Hepatocyte (in vitro differentiated cells): ENCODE results near the gene COQ8B. TPM values are rescaled to one million over a fixed set of nuclear protein-coding genes. Genes with fewer than 3 reads are reported as not detected.

Experiments used
- DNase-seq: peaks from one replicate; pipeline ENCODE4 v3.0.0-alpha.2; 2016; ENCODE audit warnings: low spot score
- H2AFZ ChIP-seq: fragments of 200-600 bp; sonication (generic); 2 replicates; pipeline ENCODE4 v1.6.0; 2016; ENCODE audit warnings: antibody characterized with exemption, mild to moderate bottlenecking
- H3K27ac ChIP-seq: fragments of 200-600 bp; sonication (generic); 2 replicates; pipeline ENCODE4 v1.5.1; 2016; ENCODE audit warnings: mild to moderate bottlenecking
- H3K27me3 ChIP-seq: fragments of 200-600 bp; sonication (generic); 2 replicates; pipeline ENCODE4 v1.6.1; 2016
- H3K36me3 ChIP-seq: fragments of 200-600 bp; sonication (generic); replicated peaks from 2 replicates; pipeline ENCODE4 v1.5.1; 2016; ENCODE audit warnings: low read depth; ENCODE audit not compliant: insufficient read depth
- H3K4me1 ChIP-seq: fragments of 200-600 bp; sonication (generic); 2 replicates; pipeline ENCODE4 v1.5.1; 2016; ENCODE audit warnings: mild to moderate bottlenecking, moderate library complexity; ENCODE audit not compliant: insufficient read depth
- H3K4me2 ChIP-seq: fragments of 200-600 bp; sonication (generic); 2 replicates; pipeline ENCODE4 v1.6.0; 2016
- H3K4me3 ChIP-seq: fragments of 200-600 bp; sonication (generic); 2 replicates; pipeline ENCODE4 v1.5.1; 2016; ENCODE audit warnings: mild to moderate bottlenecking
- H3K79me2 ChIP-seq: fragments of 200-600 bp; sonication (generic); 2 replicates; pipeline ENCODE4 v1.6.0; 2017; ENCODE audit warnings: mild to moderate bottlenecking
- H3K9me2 ChIP-seq: fragments of 200-600 bp; sonication (generic); replicated peaks from 2 replicates; pipeline ENCODE4 v1.6.0; 2017; ENCODE audit warnings: mild to moderate bottlenecking; ENCODE audit not compliant: insufficient read depth
- H3K9me3 ChIP-seq: fragments of 200-600 bp; sonication (generic); 2 replicates; pipeline ENCODE4 v1.5.1; 2016; ENCODE audit warnings: low read depth, mild to moderate bottlenecking
- H4K20me1 ChIP-seq: fragments of 200-600 bp; sonication (generic); 2 replicates; pipeline ENCODE4 v1.6.0; 2016; ENCODE audit warnings: mild to moderate bottlenecking; ENCODE audit not compliant: insufficient read depth, poor library complexity, severe bottlenecking
- CTCF ChIP-seq: fragments of 200-600 bp; sonication (generic); IDR thresholded peaks from 2 replicates; pipeline ENCODE4 v1.5.1; 2016; ENCODE audit warnings: antibody characterized with exemption, mild to moderate bottlenecking; ENCODE audit not compliant: poor library complexity
- EZH2 ChIP-seq: fragments of 200-600 bp; sonication (generic); IDR thresholded peaks from 2 replicates; pipeline ENCODE4 v1.6.1; 2016; ENCODE audit warnings: antibody characterized with exemption, mild to moderate bottlenecking, borderline replicate concordance
- EZH2phosphoT487 ChIP-seq: fragments of 200-600 bp; sonication (generic); IDR thresholded peaks from one replicate; pipeline ENCODE4 v1.6.1; 2018; ENCODE audit warnings: antibody characterized with exemption, mild to moderate bottlenecking, low read depth, moderate library complexity; ENCODE audit not compliant: unreplicated experiment, severe bottlenecking
- WGBS: methylation state at CpG from one replicate; pipeline ENCODE4 v1.1.6; 2016; ENCODE audit warnings: low lambda C conversion rate; ENCODE audit errors: missing lambda C conversion rate; 5-methylcytosine and 5-hydroxymethylcytosine counted together
- polyA plus RNA-seq: library from polyadenylated mRNA; unstranded; fragments of >200 nt; fragmentation: Nextera tagmentation; extraction: Ambion mirVana; gene quantifications from 2 replicates; pipeline ENCODE4 v1.2.1, GENCODE V29; 2016
- total RNA-seq: library from RNA; depleted of rRNA; stranded (reverse); fragments of >200 nt; gene quantifications from 2 replicates; pipeline ENCODE4 v1.2.3, GENCODE V29; 2014

Gene COQ8B
- total and polyA plus RNA-seq, 2 experiments from 2014 or later, result 40.2 to 49.2 TPM

- H3K4me3 ChIP-seq, result no peak overlapping the region
- no peaks in the 10 kb centered on the region for H3K9me2 ChIP-seq
- H3K79me2 ChIP-seq, result peaks cover 20% of the 10 kb centered on the region
- H3K27ac ChIP-seq, result no peak overlapping the region
- no peak overlapping the region for H3K4me2 ChIP-seq
- peaks cover 5% of the 10 kb centered on the region for H3K4me1 ChIP-seq
- no peak for DNase-seq
- H4K20me1 ChIP-seq, result no peaks in the 10 kb centered on the region
- no peaks in the 10 kb centered on the region for H3K27me3 ChIP-seq
- no peaks in the 10 kb centered on the region for H3K9me3 ChIP-seq
- WGBS, result 92% methylated on average over 11 of the region's 11 CpGs
- TF ChIP-seq CTCF (no peak), EZH2phosphoT487 (no peak), EZH2 (no peak)
- H3K36me3 ChIP-seq, result no peaks in the 10 kb centered on the region
- no peak overlapping the region for H2AFZ ChIP-seq
Observed at GRCh38 chr19:40693150-40693788, 23.4 kb downstream of the COQ8B start.

GRCh38 chr19:40692212-40692551 lies 24.5 kb downstream of the COQ8B start:
- no peaks in the 10 kb centered on the region for H3K27me3 ChIP-seq
- WGBS, result 89% methylated on average over 14 of the region's 14 CpGs
- no peaks in the 10 kb centered on the region for H3K9me3 ChIP-seq
- no peak for TF ChIP-seq EZH2
- no peak for TF ChIP-seq EZH2phosphoT487
- no peak for TF ChIP-seq CTCF
- no peaks in the 10 kb centered on the region for H3K36me3 ChIP-seq
- peaks cover 5% of the 10 kb centered on the region for H3K4me1 ChIP-seq
- no peak overlapping the region for H2AFZ ChIP-seq
- DNase-seq, result no peak
- no peaks in the 10 kb centered on the region for H3K9me2 ChIP-seq
- no peak overlapping the region for H3K4me3 ChIP-seq
- no peaks in the 10 kb centered on the region for H4K20me1 ChIP-seq
- no peak overlapping the region for H3K4me2 ChIP-seq
- peaks cover 25% of the 10 kb centered on the region for H3K79me2 ChIP-seq
- H3K27ac ChIP-seq, result peak overlapping the region; percentile 94

GRCh38 chr19:40691421-40692211 lies 25.1 kb downstream of the COQ8B start:
- no peak for TF ChIP-seq EZH2phosphoT487
- no peak overlapping the region for H3K4me3 ChIP-seq
- peaks cover 25% of the 10 kb centered on the region for H3K79me2 ChIP-seq
- 85% methylated on average over 19 of the region's 24 CpGs for WGBS
- no peaks in the 10 kb centered on the region for H3K27me3 ChIP-seq
- H3K36me3 ChIP-seq, result no peaks in the 10 kb centered on the region
- H3K27ac ChIP-seq, result peak overlapping the region; percentile 94
- H3K9me3 ChIP-seq, result no peaks in the 10 kb centered on the region
- no peak overlapping the region for H2AFZ ChIP-seq
- no peak for DNase-seq
- H4K20me1 ChIP-seq, result no peaks in the 10 kb centered on the region
- H3K4me1 ChIP-seq, result peaks cover 5% of the 10 kb centered on the region
- H3K4me2 ChIP-seq, result peak overlapping the region; percentile 99
- no peaks in the 10 kb centered on the region for H3K9me2 ChIP-seq

- Histone ChIP-seq H3K4me1 (peaks cover 5% of the 10 kb centered on the region), H3K4me2 (peak overlapping the region; percentile 99)
Observed at GRCh38 chr19:40690693-40691420, 25.8 kb downstream of the COQ8B start.

More at GRCh38 chr19:40690693-40691420, 25.8 kb downstream of the COQ8B start:
- WGBS, result 10% methylated on average over 16 of the region's 56 CpGs
- H3K79me2 ChIP-seq, result peaks cover 25% of the 10 kb centered on the region
- DNase-seq, result peak; percentile 97
- H3K9me3 ChIP-seq, result no peaks in the 10 kb centered on the region
- H4K20me1 ChIP-seq, result no peaks in the 10 kb centered on the region
- no peak for TF ChIP-seq EZH2
- TF ChIP-seq CTCF, result no peak
- no peak for TF ChIP-seq EZH2phosphoT487
- H2AFZ ChIP-seq, result peak overlapping the region; percentile 83
- H3K36me3 ChIP-seq, result no peaks in the 10 kb centered on the region
- H3K27me3 ChIP-seq, result no peaks in the 10 kb centered on the region
- peak overlapping the region; percentile 94 for H3K27ac ChIP-seq
- H3K4me3 ChIP-seq, result peak overlapping the region; percentile 76
- no peaks in the 10 kb centered on the region for H3K9me2 ChIP-seq
